RWPE2 (cell line): ENCODE data around the gene EEF1AKMT2.

ENCODE experiments used
- ATAC-seq: fragments of 200-7000 bp; cut with Tn5 transposase; 3 replicates; pipeline ENCODE4 v1.9.1; 2021; ENCODE audit warnings: low read depth
- DNase-seq: peaks from one replicate; pipeline ENCODE4 v3.0.0-alpha.2; 2020; ENCODE audit warnings: low spot score
- H3K27ac ChIP-seq: fragments of 450-650 bp; 2 replicates; pipeline ENCODE4 v1.5.1; 2017; ENCODE audit warnings: mild to moderate bottlenecking; ENCODE audit not compliant: poor library complexity, severe bottlenecking
- H3K27me3 ChIP-seq: fragments of 250-450 bp; sonication (Bioruptor Pico); 2 replicates; pipeline ENCODE4 v1.5.1; 2021; ENCODE audit warnings: mild to moderate bottlenecking, moderate library complexity; ENCODE audit not compliant: insufficient read depth, poor library complexity, severe bottlenecking
- H3K36me3 ChIP-seq: fragments of 250-450 bp; sonication (Bioruptor Pico); 2 replicates; pipeline ENCODE4 v1.5.1; 2020; ENCODE audit warnings: low read depth, mild to moderate bottlenecking, moderate library complexity
- H3K4me1 ChIP-seq: fragments of 250-450 bp; sonication (Bioruptor Pico); 2 replicates; pipeline ENCODE4 v1.5.1; 2021; ENCODE audit warnings: mild to moderate bottlenecking, moderate library complexity; ENCODE audit not compliant: insufficient read depth, poor library complexity, severe bottlenecking
- H3K4me3 ChIP-seq: fragments of 250-450 bp; sonication (Bioruptor Pico); 2 replicates; pipeline ENCODE4 v1.5.1; 2021; ENCODE audit warnings: mild to moderate bottlenecking, moderate library complexity; ENCODE audit not compliant: severe bottlenecking
- H3K9me3 ChIP-seq: fragments of 250-450 bp; sonication (Bioruptor Pico); 2 replicates; pipeline ENCODE4 v1.5.1; 2021; ENCODE audit warnings: mild to moderate bottlenecking, moderate library complexity; ENCODE audit not compliant: severe bottlenecking
- CTCF ChIP-seq: fragments of 450-650 bp; IDR thresholded peaks from one replicate; pipeline ENCODE4 v1.5.1; 2017; ENCODE audit warnings: mild to moderate bottlenecking, moderate library complexity; ENCODE audit not compliant: poor library complexity, severe bottlenecking

Gene EEF1AKMT2

DNA sequence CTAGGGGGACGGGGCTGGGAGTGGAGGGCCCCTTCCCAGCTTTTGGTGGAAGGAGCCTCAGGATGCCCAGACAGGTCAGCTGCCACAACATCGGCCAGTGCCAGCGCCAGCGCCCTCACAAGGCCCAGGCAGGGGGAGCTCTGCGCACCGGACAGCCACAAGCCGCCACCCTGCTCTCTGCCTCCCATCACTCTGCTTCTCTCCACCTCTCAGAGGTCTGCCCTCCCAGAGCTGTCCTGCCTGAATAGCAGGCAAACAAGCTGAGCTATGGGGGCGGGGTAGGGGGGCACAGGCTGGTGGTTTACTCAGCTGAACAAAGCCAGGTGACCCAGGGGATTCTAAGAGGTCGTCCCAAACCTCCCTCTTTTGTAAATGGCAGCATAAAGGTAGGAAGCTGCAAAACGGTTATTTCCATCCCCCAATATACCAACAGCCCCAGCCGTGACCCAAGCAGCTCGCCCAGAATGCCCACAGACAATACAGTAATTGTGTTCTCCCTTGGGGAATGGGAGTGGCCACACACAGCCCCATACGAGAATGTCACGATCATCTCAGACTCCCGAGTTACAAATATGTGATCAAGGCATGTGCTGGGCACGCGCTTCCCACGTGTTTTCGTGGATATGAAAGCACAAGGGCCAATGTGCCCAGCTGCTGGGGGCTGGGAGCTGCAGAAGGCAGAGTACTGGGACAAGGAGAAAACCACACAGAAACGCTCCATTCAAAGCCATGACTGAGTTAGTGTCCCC lies 67.2 kb downstream of the EEF1AKMT2 start:
- no peak for TF ChIP-seq CTCF
- no peaks in the 10 kb centered on the region for H3K27me3 ChIP-seq
- H3K4me3 ChIP-seq: no peak overlapping the region
- DNase-seq: no peak
- no peaks in the 10 kb centered on the region; the same call in 1 of the 2 replicates for H3K36me3 ChIP-seq
- H3K9me3 ChIP-seq: no peaks in the 10 kb centered on the region
- peaks cover 3% of the 10 kb centered on the region for H3K4me1 ChIP-seq
- no peak for ATAC-seq
- H3K27ac ChIP-seq: no peak overlapping the region

- no peaks in the 10 kb centered on the region for H3K27me3 ChIP-seq
- H3K4me3 ChIP-seq: no peak overlapping the region
- no peak for ATAC-seq
- no peak for TF ChIP-seq CTCF
- peaks cover 8% of the 10 kb centered on the region for H3K4me1 ChIP-seq
- H3K36me3 ChIP-seq: no peaks in the 10 kb centered on the region; the same call in 1 of the 2 replicates
- no peaks in the 10 kb centered on the region for H3K9me3 ChIP-seq
- DNase-seq: no peak
- peak overlapping the region; percentile 8 for H3K27ac ChIP-seq
Measured at GRCh38 chr10:124723826-124724225, 67.9 kb downstream of the EEF1AKMT2 start.

- Histone ChIP-seq H3K27ac (peak overlapping the region; percentile 8), H3K36me3 (no peaks in the 10 kb centered on the region; the same call in 1 of the 2 replicates), H3K4me3 (no peak overlapping the region), H3K9me3 (no peaks in the 10 kb centered on the region), H3K4me1 (peaks cover 16% of the 10 kb centered on the region), H3K27me3 (no peaks in the 10 kb centered on the region)
- no peak for DNase-seq
- ATAC-seq: peak; percentile 17; the same call in 1 of the 3 replicates
- no peak for TF ChIP-seq CTCF
Measured at GRCh38 chr10:124722798-124723783, 68.6 kb downstream of the EEF1AKMT2 start.

- H3K9me3 ChIP-seq: no peaks in the 10 kb centered on the region
- TF ChIP-seq CTCF: no peak
- DNase-seq: no peak
- no peak overlapping the region for H3K4me3 ChIP-seq
- no peaks in the 10 kb centered on the region for H3K27me3 ChIP-seq
- no peak for ATAC-seq
- no peaks in the 10 kb centered on the region; the same call in 1 of the 2 replicates for H3K36me3 ChIP-seq
- no peak overlapping the region for H3K27ac ChIP-seq
- H3K4me1 ChIP-seq: peaks cover 19% of the 10 kb centered on the region
Measured at GRCh38 chr10:124721330-124722045, 70.2 kb downstream of the EEF1AKMT2 start.
